Neural cell (in vitro differentiated cells): ENCODE results near the gene DCAF5.

ENCODE experiments used
- CTCF ChIP-seq: fragments of 450-650 bp; IDR thresholded peaks from 2 replicates; pipeline ENCODE4 v1.5.1; 2014; ENCODE audit warnings: antibody characterized with exemption, mild to moderate bottlenecking, moderate library complexity; ENCODE audit not compliant: poor library complexity, severe bottlenecking
- MXI1 ChIP-seq: fragments of 450-650 bp; conservative IDR thresholded peaks from 2 replicates; pipeline ENCODE4 v1.6.1; 2014; ENCODE audit warnings: antibody characterized with exemption, mild to moderate bottlenecking; ENCODE audit not compliant: poor library complexity, severe bottlenecking

GRCh38 chr14:69132513-69133181, 20.3 kb downstream of the DCAF5 start:
- TF ChIP-seq CTCF (no peak), MXI1 (no peak)
